Epithelial cell of proximal tubule (primary cell): Measurements from ENCODE around the gene NR2C2. TPM values are rescaled to one million over a fixed set of nuclear protein-coding genes. Genes with fewer than 3 reads are reported as not detected.

Experiments
- DNase-seq: peaks from one replicate; pipeline ENCODE4 v3.0.0-alpha.2; 2011; ENCODE audit warnings: low read depth
- H3K4me3 ChIP-seq: 2 replicates; pipeline ENCODE4 v1.5.1; 2011; ENCODE audit warnings: low read depth, mild to moderate bottlenecking, low read length
- CTCF ChIP-seq: conservative IDR thresholded peaks from 2 replicates; pipeline ENCODE4 v1.5.1; 2012; ENCODE audit warnings: low read depth, mild to moderate bottlenecking, low read length
- total RNA-seq: library from RNA; depleted of rRNA; stranded (reverse); fragments of >200 nt; gene quantifications from 2 replicates; pipeline ENCODE4 v1.2.3, GENCODE V29; 2015

NR2C2 gene
- total RNA-seq, 1 donor from 2014 or later, result 16.3 TPM

GRCh38 chr3:14946236-14946635, 1.1 kb upstream of the NR2C2 start:
- DNase-seq, result no peak
- no peak for TF ChIP-seq CTCF
- H3K4me3 ChIP-seq, result peak overlapping the region; percentile 79

GRCh38 chr3:14946739-14947099, 664 bp upstream of the NR2C2 start:
- no peak for TF ChIP-seq CTCF
- H3K4me3 ChIP-seq, result peak overlapping the region; percentile 79
- no peak for DNase-seq

GRCh38 chr3:14947886-14948608, 664 bp downstream of the NR2C2 start:
- H3K4me3 ChIP-seq, result peak overlapping the region; percentile 79
- peak; percentile 63 for DNase-seq
- TF ChIP-seq CTCF, result no peak

GRCh38 chr3:14948609-14949038, 1.2 kb downstream of the NR2C2 start:
- DNase-seq, result no peak
- TF ChIP-seq CTCF, result no peak

GRCh38 chr3:14949126-14949525, 1.7 kb downstream of the NR2C2 start:
- peak overlapping the region; percentile 79 for H3K4me3 ChIP-seq
- no peak for DNase-seq
- TF ChIP-seq CTCF, result no peak

More at GRCh38 chr3:14948609-14949038, 1.2 kb downstream of the NR2C2 start:
- peak overlapping the region; percentile 79 for H3K4me3 ChIP-seq

- TF ChIP-seq CTCF, result no peak
- DNase-seq, result no peak
- no peak overlapping the region for H3K4me3 ChIP-seq
Observed at GRCh38 chr3:14950274-14950673, 2.9 kb downstream of the NR2C2 start.

- TF ChIP-seq CTCF, result no peak
- DNase-seq, result no peak
- no peak overlapping the region for H3K4me3 ChIP-seq
Observed at GRCh38 chr3:14957153-14957552, 9.8 kb downstream of the NR2C2 start.
